Measurements from ENCODE around the gene TDRD15.
A peak's percentile ranks its signal among the peaks of the same experiment; 100 is the strongest.
"Not testable (repeated sequence)": the region's sequence is repeated elsewhere in the genome, so short reads cannot be mapped to it uniquely, and the experiment has no call there.

Gene TDRD15

GRCh38 chr2:21123473-21124393 lies at the start of gene TDRD15:
Gene TDRD15, plus strand, starts transcription at chr2:21123968. Its CDS starts 13,500 bp downstream, at chr2:21137468.
- no peak for DNase-seq

GRCh38 chr2:21078296-21078695 lies 45.5 kb upstream of the TDRD15 start:
- no peak for DNase-seq

- no peak for DNase-seq
Measured at GRCh38 chr2:21083482-21083881, 40.3 kb upstream of the TDRD15 start.

GRCh38 chr2:21084401-21084800 lies 39.4 kb upstream of the TDRD15 start:
- no peak for DNase-seq

GRCh38 chr2:21092308-21092869 lies 31.4 kb upstream of the TDRD15 start:
- DNase-seq: no peak

- DNase-seq: no peak
Measured at GRCh38 chr2:21095178-21095577, 28.6 kb upstream of the TDRD15 start.

GRCh38 chr2:21095714-21096113 lies 28.1 kb upstream of the TDRD15 start:
- no peak for DNase-seq

- DNase-seq: no peak
Measured at GRCh38 chr2:21096458-21096857, 27.3 kb upstream of the TDRD15 start.

- no peak for DNase-seq
Measured at GRCh38 chr2:21097331-21097730, 26.4 kb upstream of the TDRD15 start.

- DNase-seq: no peak
Measured at GRCh38 chr2:21098294-21098693, 25.5 kb upstream of the TDRD15 start.

GRCh38 chr2:21099281-21099907 lies 24.4 kb upstream of the TDRD15 start:
- DNase-seq: no peak

- not testable (repeated sequence) for DNase-seq
Measured at GRCh38 chr2:21101514-21102155, 22.1 kb upstream of the TDRD15 start.

GRCh38 chr2:21102356-21102755 lies 21.4 kb upstream of the TDRD15 start:
- no peak for DNase-seq

- peak; percentile 87 for DNase-seq
Measured at GRCh38 chr2:21103274-21103891, 20.4 kb upstream of the TDRD15 start.

GRCh38 chr2:21104030-21104660 lies 19.6 kb upstream of the TDRD15 start:
- DNase-seq: no peak

GRCh38 chr2:21111012-21111411 lies 12.8 kb upstream of the TDRD15 start:
- no peak for DNase-seq

GRCh38 chr2:21117688-21118087 lies 6.1 kb upstream of the TDRD15 start:
- no peak for DNase-seq

GRCh38 chr2:21118302-21118920 lies 5.4 kb upstream of the TDRD15 start:
- peak; percentile 14 for DNase-seq

- no peak for DNase-seq
Measured at GRCh38 chr2:21131861-21132260, 8.1 kb downstream of the TDRD15 start.

GRCh38 chr2:21135585-21135984 lies 11.8 kb downstream of the TDRD15 start:
- no peak for DNase-seq

GRCh38 chr2:21142149-21142548 lies 18.4 kb downstream of the TDRD15 start:
- DNase-seq: no peak

GRCh38 chr2:21146638-21147037 lies 22.9 kb downstream of the TDRD15 start:
- DNase-seq: no peak

Data from NCI-H748 treated with DMSO at 0.1 percent for 48 hours (cell line).